Measurements from ENCODE around the gene ANGPTL2.

ANGPTL2 gene

GRCh38 chr9:127169575-127169883 lies 47.1 kb upstream of the ANGPTL2 start:
- no peaks in the 10 kb centered on the region for H3K9me2 ChIP-seq (replicated peaks; ENCODE audit: insufficient read depth, low read length)
- no peaks in the 10 kb centered on the region for H3K9me3 ChIP-seq (replicated peaks; ENCODE audit: insufficient read depth, low read length)
- no peaks in the 10 kb centered on the region for H4K20me1 ChIP-seq (ENCODE audit: insufficient read depth, low read length)
- no peak overlapping the region for H3K4me3 ChIP-seq (ENCODE audit: low read length)
- no peaks in the 10 kb centered on the region for H3K79me2 ChIP-seq (ENCODE audit: low read length)
- TF ChIP-seq EZH2 (optimal IDR thresholded peaks at IDR 0.05; ENCODE audit: low read depth, low read length), result no peak
- TF ChIP-seq, protein P1, sequence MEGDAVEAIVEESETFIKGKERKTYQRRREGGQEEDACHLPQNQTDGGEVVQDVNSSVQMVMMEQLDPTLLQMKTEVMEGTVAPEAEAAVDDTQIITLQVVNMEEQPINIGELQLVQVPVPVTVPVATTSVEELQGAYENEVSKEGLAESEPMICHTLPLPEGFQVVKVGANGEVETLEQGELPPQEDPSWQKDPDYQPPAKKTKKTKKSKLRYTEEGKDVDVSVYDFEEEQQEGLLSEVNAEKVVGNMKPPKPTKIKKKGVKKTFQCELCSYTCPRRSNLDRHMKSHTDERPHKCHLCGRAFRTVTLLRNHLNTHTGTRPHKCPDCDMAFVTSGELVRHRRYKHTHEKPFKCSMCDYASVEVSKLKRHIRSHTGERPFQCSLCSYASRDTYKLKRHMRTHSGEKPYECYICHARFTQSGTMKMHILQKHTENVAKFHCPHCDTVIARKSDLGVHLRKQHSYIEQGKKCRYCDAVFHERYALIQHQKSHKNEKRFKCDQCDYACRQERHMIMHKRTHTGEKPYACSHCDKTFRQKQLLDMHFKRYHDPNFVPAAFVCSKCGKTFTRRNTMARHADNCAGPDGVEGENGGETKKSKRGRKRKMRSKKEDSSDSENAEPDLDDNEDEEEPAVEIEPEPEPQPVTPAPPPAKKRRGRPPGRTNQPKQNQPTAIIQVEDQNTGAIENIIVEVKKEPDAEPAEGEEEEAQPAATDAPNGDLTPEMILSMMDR (IDR thresholded peaks at IDR 0.05; ENCODE audit: low read length), result no peak
- no peak for TF ChIP-seq EZH2phosphoT487 (IDR thresholded peaks at IDR 0.05; ENCODE audit: low read length)
- no peaks in the 10 kb centered on the region for H3K36me3 ChIP-seq (replicated peaks; ENCODE audit: insufficient read depth, low read length)
- no peak overlapping the region for H2AFZ ChIP-seq (ENCODE audit: low read length)
- no peak for DNase-seq
- H3K9ac ChIP-seq (ENCODE audit: low read length), result no peak overlapping the region
- H3K4me1 ChIP-seq (ENCODE audit: low read length), result peaks cover 4% of the 10 kb centered on the region; the same call in 1 of the 2 replicates
- no peak overlapping the region for H3K4me2 ChIP-seq (ENCODE audit: low read depth, low read length)
- H3F3A ChIP-seq (ENCODE audit: insufficient read depth, low read length), result no peaks in the 10 kb centered on the region
- no peak overlapping the region for H3K27ac ChIP-seq (ENCODE audit: low read length)
- no peaks in the 10 kb centered on the region for H3K27me3 ChIP-seq (replicated peaks; ENCODE audit: insufficient read depth, low read length)

DNA sequence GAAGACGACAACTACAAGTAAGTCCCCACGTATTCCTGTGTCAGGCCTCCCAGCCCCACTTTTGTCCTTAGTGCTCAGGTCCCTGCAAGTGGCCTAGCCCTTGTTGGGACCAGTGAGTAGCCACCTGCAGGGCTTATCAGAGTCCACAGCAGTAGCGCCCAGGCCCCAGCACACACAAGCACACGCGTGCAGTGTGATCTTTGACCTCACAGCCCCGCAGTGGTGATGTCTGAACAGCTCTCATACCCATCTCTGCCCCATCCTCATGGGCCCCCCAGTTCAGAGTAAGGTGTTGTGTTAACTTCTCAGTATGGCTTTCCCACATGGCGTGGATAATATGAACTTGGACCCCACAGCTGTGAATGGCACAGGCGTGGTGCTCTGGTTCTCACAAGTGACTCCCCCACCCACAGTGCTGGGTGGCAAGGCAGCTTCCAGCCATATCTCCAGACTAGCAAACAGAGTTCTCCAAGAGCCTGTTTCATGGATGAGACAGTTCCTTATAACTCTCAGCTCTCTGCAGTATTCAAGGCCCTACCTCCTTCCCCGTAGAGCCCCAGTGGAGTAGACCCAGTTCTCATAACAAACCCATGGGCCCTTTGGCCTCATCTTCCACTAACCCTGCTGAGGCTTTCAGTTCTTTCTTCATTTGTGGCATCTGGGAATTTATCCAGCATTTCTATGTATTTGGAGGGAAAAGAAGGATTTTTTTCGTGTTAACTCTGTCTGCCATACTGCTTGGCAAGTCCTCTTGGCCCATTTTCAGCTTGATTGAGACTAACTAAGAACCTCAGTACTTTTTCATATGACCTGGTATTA lies 46.5 kb upstream of the ANGPTL2 start:
- H3K4me2 ChIP-seq (ENCODE audit: low read depth, low read length), result no peak overlapping the region
- no peak for TF ChIP-seq EZH2 (optimal IDR thresholded peaks at IDR 0.05; ENCODE audit: low read depth, low read length)
- TF ChIP-seq EZH2phosphoT487 (IDR thresholded peaks at IDR 0.05; ENCODE audit: low read length), result no peak
- TF ChIP-seq, protein P1 (IDR thresholded peaks at IDR 0.05; ENCODE audit: low read length), result no peak
- no peak overlapping the region for H3K27ac ChIP-seq (ENCODE audit: low read length)
- no peak for DNase-seq
- H3K4me3 ChIP-seq (ENCODE audit: low read length), result no peak overlapping the region
- H3K9ac ChIP-seq (ENCODE audit: low read length), result no peak overlapping the region
- H2AFZ ChIP-seq (ENCODE audit: low read length), result no peak overlapping the region
- H3K79me2 ChIP-seq (ENCODE audit: low read length), result no peaks in the 10 kb centered on the region
- H3K36me3 ChIP-seq (replicated peaks; ENCODE audit: insufficient read depth, low read length), result no peaks in the 10 kb centered on the region
- no peaks in the 10 kb centered on the region for H3K9me2 ChIP-seq (replicated peaks; ENCODE audit: insufficient read depth, low read length)
- no peaks in the 10 kb centered on the region for H4K20me1 ChIP-seq (ENCODE audit: insufficient read depth, low read length)
- H3K9me3 ChIP-seq (replicated peaks; ENCODE audit: insufficient read depth, low read length), result no peaks in the 10 kb centered on the region
- H3K4me1 ChIP-seq (ENCODE audit: low read length), result peaks cover 5% of the 10 kb centered on the region
- no peaks in the 10 kb centered on the region for H3F3A ChIP-seq (ENCODE audit: insufficient read depth, low read length)
- no peaks in the 10 kb centered on the region for H3K27me3 ChIP-seq (replicated peaks; ENCODE audit: insufficient read depth, low read length)

- Histone ChIP-seq H4K20me1 (ENCODE audit: insufficient read depth, low read length) (no peaks in the 10 kb centered on the region), H3K4me1 (ENCODE audit: low read length) (peaks cover 17% of the 10 kb centered on the region), H3K9me3 (replicated peaks; ENCODE audit: insufficient read depth, low read length) (no peaks in the 10 kb centered on the region), H3K36me3 (replicated peaks; ENCODE audit: insufficient read depth, low read length) (no peaks in the 10 kb centered on the region), H3K4me3 (ENCODE audit: low read length) (no peak overlapping the region), H3K27me3 (replicated peaks; ENCODE audit: insufficient read depth, low read length) (no peaks in the 10 kb centered on the region), H3F3A (ENCODE audit: insufficient read depth, low read length) (peaks cover 9% of the 10 kb centered on the region), H3K27ac (ENCODE audit: low read length) (no peak overlapping the region), H3K9me2 (replicated peaks; ENCODE audit: insufficient read depth, low read length) (no peaks in the 10 kb centered on the region), H3K79me2 (ENCODE audit: low read length) (no peaks in the 10 kb centered on the region), H3K9ac (ENCODE audit: low read length) (no peak overlapping the region), H3K4me2 (ENCODE audit: low read depth, low read length) (no peak overlapping the region), H2AFZ (ENCODE audit: low read length) (no peak overlapping the region)
- TF ChIP-seq, protein P1 (IDR thresholded peaks at IDR 0.05; ENCODE audit: low read length), result no peak
- no peak for TF ChIP-seq EZH2 (optimal IDR thresholded peaks at IDR 0.05; ENCODE audit: low read depth, low read length)
- no peak for TF ChIP-seq EZH2phosphoT487 (IDR thresholded peaks at IDR 0.05; ENCODE audit: low read length)
- DNase-seq, result no peak
Observed at GRCh38 chr9:127167560-127168326, 45.3 kb upstream of the ANGPTL2 start.
